ENCODE results near the gene SH3BP2. TPM values are rescaled to one million over a fixed set of nuclear protein-coding genes. Genes with fewer than 3 reads are reported as not detected.

SH3BP2 gene
- total RNA-seq, 1 donor from 2014 or later = 88.5 TPM

GRCh38 chr4:2820216-2820982 is 27.5 kb downstream of the SH3BP2 start:
- H3K4me1 Mint-ChIP-seq = peaks cover 23% of the 10 kb centered on the region
- H3K27me3 Mint-ChIP-seq = no peaks in the 10 kb centered on the region
- no peak overlapping the region for H3K4me3 Mint-ChIP-seq
- peaks cover 47% of the 10 kb centered on the region for H3K36me3 Mint-ChIP-seq (ENCODE audit: low read depth)
- intact Hi-C loops (cut with micrococcal nuclease) = no loop called here
- DNase-seq = no peak
- no peaks in the 10 kb centered on the region for H3K9me3 Mint-ChIP-seq
- no peak overlapping the region for H3K27ac Mint-ChIP-seq

- DNase-seq = no peak
- no peak overlapping the region for H3K27ac Mint-ChIP-seq
These were observed 29.8 kb downstream of the SH3BP2 start for GRCh38 chr4:2822461-2823300.

GRCh38 chr4:2823301-2823670 is 30.4 kb downstream of the SH3BP2 start:
- Mint-ChIP-seq H3K4me3 (no peak overlapping the region), H3K27ac (no peak overlapping the region), H3K27me3 (no peaks in the 10 kb centered on the region), H3K9me3 (no peaks in the 10 kb centered on the region), H3K4me1 (peaks cover 4% of the 10 kb centered on the region), H3K36me3 (ENCODE audit: low read depth) (peaks cover 51% of the 10 kb centered on the region)
- no peak for DNase-seq
- intact Hi-C loops (cut with micrococcal nuclease) = no loop called here

More at GRCh38 chr4:2822461-2823300, 29.8 kb downstream of the SH3BP2 start:
- H3K4me1 Mint-ChIP-seq = peaks cover 4% of the 10 kb centered on the region
- H3K36me3 Mint-ChIP-seq (ENCODE audit: low read depth) = peaks cover 48% of the 10 kb centered on the region
- no peaks in the 10 kb centered on the region for H3K9me3 Mint-ChIP-seq
- H3K27me3 Mint-ChIP-seq = no peaks in the 10 kb centered on the region
- no peak overlapping the region for H3K4me3 Mint-ChIP-seq
- intact Hi-C loops (cut with micrococcal nuclease) = no loop called here

- Mint-ChIP-seq H3K4me1 (peaks cover 4% of the 10 kb centered on the region), H3K27ac (no peak overlapping the region), H3K27me3 (no peaks in the 10 kb centered on the region), H3K4me3 (no peak overlapping the region), H3K36me3 (ENCODE audit: low read depth) (peaks cover 56% of the 10 kb centered on the region), H3K9me3 (no peaks in the 10 kb centered on the region)
- intact Hi-C loops (cut with micrococcal nuclease) = no loop called here
- no peak for DNase-seq
These were observed 30.9 kb downstream of the SH3BP2 start for GRCh38 chr4:2823671-2824328.

GRCh38 chr4:2824329-2824835 is 31.5 kb downstream of the SH3BP2 start:
- Mint-ChIP-seq H3K4me1 (peaks cover 4% of the 10 kb centered on the region), H3K36me3 (ENCODE audit: low read depth) (peaks cover 58% of the 10 kb centered on the region), H3K27me3 (no peaks in the 10 kb centered on the region), H3K9me3 (no peaks in the 10 kb centered on the region), H3K27ac (no peak overlapping the region), H3K4me3 (no peak overlapping the region)
- intact Hi-C loops (cut with micrococcal nuclease) = no loop called here
- DNase-seq = no peak

GRCh38 chr4:2824836-2825381 is 32.0 kb downstream of the SH3BP2 start:
- Mint-ChIP-seq H3K9me3 (no peaks in the 10 kb centered on the region), H3K27me3 (no peaks in the 10 kb centered on the region), H3K27ac (no peak overlapping the region), H3K4me3 (no peak overlapping the region), H3K36me3 (ENCODE audit: low read depth) (peaks cover 57% of the 10 kb centered on the region), H3K4me1 (no peaks in the 10 kb centered on the region)
- intact Hi-C loops (cut with micrococcal nuclease) = no loop called here
- no peak for DNase-seq

GRCh38 chr4:2825740-2826139 is 32.9 kb downstream of the SH3BP2 start:
- Mint-ChIP-seq H3K4me3 (no peak overlapping the region), H3K9me3 (no peaks in the 10 kb centered on the region), H3K27me3 (no peaks in the 10 kb centered on the region), H3K4me1 (no peaks in the 10 kb centered on the region), H3K36me3 (ENCODE audit: low read depth) (peaks cover 55% of the 10 kb centered on the region), H3K27ac (no peak overlapping the region)
- DNase-seq = no peak
- intact Hi-C loops (cut with micrococcal nuclease) = no loop called here

GRCh38 chr4:2827071-2827873 is 34.4 kb downstream of the SH3BP2 start:
- no peak for DNase-seq
- H3K9me3 Mint-ChIP-seq = no peaks in the 10 kb centered on the region
- H3K27ac Mint-ChIP-seq = no peak overlapping the region
- no peaks in the 10 kb centered on the region for H3K27me3 Mint-ChIP-seq
- no peaks in the 10 kb centered on the region for H3K4me1 Mint-ChIP-seq
- H3K36me3 Mint-ChIP-seq (ENCODE audit: low read depth) = peaks cover 61% of the 10 kb centered on the region
- H3K4me3 Mint-ChIP-seq = no peak overlapping the region
- intact Hi-C loops (cut with micrococcal nuclease) = no loop called here

GRCh38 chr4:2827874-2828751 is 35.2 kb downstream of the SH3BP2 start:
- no peaks in the 10 kb centered on the region for H3K4me1 Mint-ChIP-seq
- H3K36me3 Mint-ChIP-seq (ENCODE audit: low read depth) = peaks cover 59% of the 10 kb centered on the region

GRCh38 chr4:2828758-2829181 is 35.9 kb downstream of the SH3BP2 start:
- no peaks in the 10 kb centered on the region for H3K27me3 Mint-ChIP-seq
- H3K27ac Mint-ChIP-seq = no peak overlapping the region
- H3K4me1 Mint-ChIP-seq = no peaks in the 10 kb centered on the region
- no peak for DNase-seq
- no peak overlapping the region for H3K4me3 Mint-ChIP-seq
- peaks cover 59% of the 10 kb centered on the region for H3K36me3 Mint-ChIP-seq (ENCODE audit: low read depth)
- no peaks in the 10 kb centered on the region for H3K9me3 Mint-ChIP-seq
- intact Hi-C loops (cut with micrococcal nuclease) = no loop called here

More at GRCh38 chr4:2827874-2828751, 35.2 kb downstream of the SH3BP2 start:
- H3K9me3 Mint-ChIP-seq = no peaks in the 10 kb centered on the region
- H3K27me3 Mint-ChIP-seq = no peaks in the 10 kb centered on the region
- no peak overlapping the region for H3K27ac Mint-ChIP-seq
- intact Hi-C loops (cut with micrococcal nuclease) = no loop called here
- DNase-seq = no peak
- H3K4me3 Mint-ChIP-seq = no peak overlapping the region

GRCh38 chr4:2829321-2829932 is 36.5 kb downstream of the SH3BP2 start:
- Mint-ChIP-seq H3K4me1 (peaks cover 2% of the 10 kb centered on the region), H3K27me3 (no peaks in the 10 kb centered on the region), H3K36me3 (ENCODE audit: low read depth) (peaks cover 55% of the 10 kb centered on the region), H3K27ac (no peak overlapping the region), H3K9me3 (no peaks in the 10 kb centered on the region), H3K4me3 (no peak overlapping the region)
- intact Hi-C loops (cut with micrococcal nuclease) = no loop called here
- no peak for DNase-seq

GRCh38 chr4:2829933-2830451 is 37.1 kb downstream of the SH3BP2 start:
- no peak overlapping the region for H3K27ac Mint-ChIP-seq
- intact Hi-C loops (cut with micrococcal nuclease) = no loop called here
- H3K4me3 Mint-ChIP-seq = no peak overlapping the region
- H3K9me3 Mint-ChIP-seq = no peaks in the 10 kb centered on the region
- peaks cover 52% of the 10 kb centered on the region for H3K36me3 Mint-ChIP-seq (ENCODE audit: low read depth)
- no peak for DNase-seq
- no peaks in the 10 kb centered on the region for H3K27me3 Mint-ChIP-seq
- H3K4me1 Mint-ChIP-seq = peaks cover 7% of the 10 kb centered on the region

All from activated CD4-positive, alpha-beta T cell treated with anti-CD3 and anti-CD28 coated beads, Interleukin-2, amount 10 ng/mL, durations not matched to agents 24 days and 14 days (primary cell).